Fibroblast of lung (primary cell): ENCODE results near the gene HIP1. TPM values are rescaled to one million over a fixed set of nuclear protein-coding genes. Genes with fewer than 3 reads are reported as not detected.

Experiments
- DNase-seq, 2 donors: peaks; one replicate each; pipeline versions ENCODE4 v3.0.0 to v3.0.0-alpha.2; 2010; ENCODE audit warnings: low read depth in 2 of 2
- H2AFZ ChIP-seq: 2 replicates; pipeline ENCODE4 v1.5.1; 2012; ENCODE audit warnings: low read length, control low read depth, inconsistent platforms
- H3K27ac ChIP-seq: 2 replicates; pipeline ENCODE4 v1.5.1; 2011; ENCODE audit warnings: low read length, control low read depth; ENCODE audit not compliant: insufficient read depth
- H3K27me3 ChIP-seq: 2 replicates; pipeline ENCODE4 v1.5.1; 2011; ENCODE audit warnings: mild to moderate bottlenecking, low read length; ENCODE audit not compliant: control insufficient read depth, insufficient read depth
- H3K36me3 ChIP-seq: 2 replicates; pipeline ENCODE4 v1.5.1; 2011; ENCODE audit warnings: low read length; ENCODE audit not compliant: control insufficient read depth, insufficient read depth
- H3K4me1 ChIP-seq: 2 replicates; pipeline ENCODE4 v1.5.1; 2011; ENCODE audit warnings: low read length; ENCODE audit not compliant: control insufficient read depth, insufficient read depth; ENCODE audit errors: extremely low read depth
- H3K4me2 ChIP-seq: 2 replicates; pipeline ENCODE4 v1.5.1; 2011; ENCODE audit warnings: low read length, control low read depth; ENCODE audit not compliant: insufficient read depth; ENCODE audit errors: extremely low read depth
- H3K4me3 ChIP-seq, 4 experiments: fragments of 200-600 bp in 1 of 4; sonication (generic) in 1 of 4; replicated peaks in 1 of 4; 2 replicates each; pipeline ENCODE4 v1.5.1; 2011 to 2016; ENCODE audit warnings: low read length in 4 of 4, low read depth in 3 of 4, mild to moderate bottlenecking in 3 of 4, control low read depth in 2 of 4, inconsistent platforms in 1 of 4, mixed read lengths in 1 of 4; ENCODE audit not compliant: insufficient read depth in 1 of 4; ENCODE audit errors: control extremely low read depth in 1 of 4
- H3K79me2 ChIP-seq: 2 replicates; pipeline ENCODE4 v1.5.1; 2012; ENCODE audit warnings: mild to moderate bottlenecking, low read length, inconsistent platforms; ENCODE audit not compliant: control insufficient read depth, insufficient read depth
- H3K9ac ChIP-seq: 2 replicates; pipeline ENCODE4 v1.5.1; 2011; ENCODE audit warnings: mild to moderate bottlenecking, low read length, control low read depth; ENCODE audit not compliant: insufficient read depth
- H3K9me3 ChIP-seq: 2 replicates; pipeline ENCODE4 v1.5.1; 2012; ENCODE audit warnings: low read depth, low read length; ENCODE audit not compliant: control insufficient read depth, insufficient read depth
- H4K20me1 ChIP-seq: 2 replicates; pipeline ENCODE4 v1.5.1; 2011; ENCODE audit warnings: low read length; ENCODE audit not compliant: control insufficient read depth, insufficient read depth; ENCODE audit errors: extremely low read depth
- EZH2 ChIP-seq: IDR thresholded peaks from 2 replicates; pipeline ENCODE4 v1.5.1; 2012; ENCODE audit warnings: low read length, control low read depth, mild to moderate bottlenecking; ENCODE audit errors: missing control alignments
- polyA plus RNA-seq, 2 donors: library from polyadenylated mRNA; depleted of rRNA in 1 of 2; stranded (reverse) in 1 of 2; unstranded in 1 of 2; fragments of >200 nt; gene quantifications; 2 replicates each; pipeline ENCODE4 v1.2.1, GENCODE V29; 2011 to 2012; ENCODE audit warnings: missing spikeins in 1 of 2
- total RNA-seq: library from RNA; depleted of rRNA; stranded (reverse); fragments of >200 nt; gene quantifications from 2 replicates; pipeline ENCODE4 v1.2.1, GENCODE V29; 2014
- TF ChIP-seq, protein P1 (sequence below), 2 donors: IDR thresholded peaks in 1 of 2; conservative IDR thresholded peaks in 1 of 2; 1 replicate in 1 of 2; 2 replicates in 1 of 2; pipeline ENCODE4 v1.5.1; 2011 to 2012; ENCODE audit warnings: low read length in 2 of 2, control low read depth in 1 of 2, inconsistent platforms in 1 of 2, low read depth in 1 of 2, mild to moderate bottlenecking in 1 of 2

HIP1 gene
- total and polyA plus RNA-seq, 2 donors (not counting 1 experiment from before 2014, with no cell fraction given): 27.2 to 31.3 TPM

DNA sequence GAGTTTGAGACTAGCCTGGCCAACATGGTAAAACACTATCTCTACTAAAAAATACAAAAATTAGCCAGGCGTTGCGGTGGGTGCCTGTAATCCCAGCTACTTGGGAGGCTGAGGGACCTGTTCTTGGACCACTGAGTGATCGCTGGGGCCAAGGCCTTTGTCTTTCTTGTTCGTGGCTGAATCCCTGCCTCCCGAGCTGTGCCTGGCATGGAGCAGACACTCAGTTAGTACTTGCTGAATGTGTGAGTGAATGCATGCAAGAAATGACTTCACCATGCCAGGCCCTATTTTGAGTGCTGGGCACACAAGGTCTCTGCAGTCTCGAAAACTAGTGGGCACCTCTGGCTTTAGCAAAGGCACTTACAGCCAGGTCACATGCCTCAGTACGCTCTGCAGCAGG, 85.1 kb downstream of the HIP1 start:
- Histone ChIP-seq H3K4me1 (peaks cover 2% of the 10 kb centered on the region), H2AFZ (no peak overlapping the region), H3K9ac (no peak overlapping the region), H3K4me2 (no peak overlapping the region), H3K9me3 (no peaks in the 10 kb centered on the region), H3K36me3 (no peaks in the 10 kb centered on the region), H3K4me3 (no peak overlapping the region), H3K27ac (no peak overlapping the region), H4K20me1 (no peaks in the 10 kb centered on the region), H3K27me3 (no peaks in the 10 kb centered on the region), H3K79me2 (no peaks in the 10 kb centered on the region)
- no peak for DNase-seq
- TF ChIP-seq, protein P1, sequence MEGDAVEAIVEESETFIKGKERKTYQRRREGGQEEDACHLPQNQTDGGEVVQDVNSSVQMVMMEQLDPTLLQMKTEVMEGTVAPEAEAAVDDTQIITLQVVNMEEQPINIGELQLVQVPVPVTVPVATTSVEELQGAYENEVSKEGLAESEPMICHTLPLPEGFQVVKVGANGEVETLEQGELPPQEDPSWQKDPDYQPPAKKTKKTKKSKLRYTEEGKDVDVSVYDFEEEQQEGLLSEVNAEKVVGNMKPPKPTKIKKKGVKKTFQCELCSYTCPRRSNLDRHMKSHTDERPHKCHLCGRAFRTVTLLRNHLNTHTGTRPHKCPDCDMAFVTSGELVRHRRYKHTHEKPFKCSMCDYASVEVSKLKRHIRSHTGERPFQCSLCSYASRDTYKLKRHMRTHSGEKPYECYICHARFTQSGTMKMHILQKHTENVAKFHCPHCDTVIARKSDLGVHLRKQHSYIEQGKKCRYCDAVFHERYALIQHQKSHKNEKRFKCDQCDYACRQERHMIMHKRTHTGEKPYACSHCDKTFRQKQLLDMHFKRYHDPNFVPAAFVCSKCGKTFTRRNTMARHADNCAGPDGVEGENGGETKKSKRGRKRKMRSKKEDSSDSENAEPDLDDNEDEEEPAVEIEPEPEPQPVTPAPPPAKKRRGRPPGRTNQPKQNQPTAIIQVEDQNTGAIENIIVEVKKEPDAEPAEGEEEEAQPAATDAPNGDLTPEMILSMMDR (conservative IDR thresholded peaks at IDR 0.05 in 1 of 2, IDR thresholded peaks at IDR 0.05 in 1 of 2; ENCODE audit: low read depth in 1 of 2, low read length in 2 of 2): no peak
- TF ChIP-seq EZH2: no peak

DNA sequence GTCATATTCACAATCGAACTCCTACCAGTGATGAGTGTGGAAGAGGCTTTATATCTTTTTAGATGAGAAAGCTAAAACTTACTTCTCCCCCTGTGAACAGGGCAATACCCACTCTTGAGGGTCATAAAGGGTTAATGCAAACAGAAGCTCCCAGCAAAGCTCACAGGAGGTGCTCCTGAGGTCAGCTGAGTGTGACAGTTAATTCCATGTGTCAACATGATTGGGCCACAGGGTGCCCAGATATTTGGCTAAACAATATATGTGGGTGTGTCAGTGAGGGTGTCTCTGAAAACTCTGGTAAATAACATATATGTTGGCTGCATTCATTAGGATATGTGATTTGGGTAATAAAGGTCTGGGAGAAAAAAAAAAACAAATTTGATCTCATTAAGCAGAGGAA, 86.0 kb downstream of the HIP1 start:
- Histone ChIP-seq H3K9ac (no peak overlapping the region), H3K9me3 (no peaks in the 10 kb centered on the region), H3K27me3 (no peaks in the 10 kb centered on the region), H3K27ac (no peak overlapping the region), H3K4me3 (no peak overlapping the region), H3K79me2 (no peaks in the 10 kb centered on the region), H2AFZ (no peak overlapping the region), H4K20me1 (no peaks in the 10 kb centered on the region), H3K36me3 (no peaks in the 10 kb centered on the region), H3K4me2 (no peak overlapping the region), H3K4me1 (no peaks in the 10 kb centered on the region)
- no peak for DNase-seq
- TF ChIP-seq, protein P1 (conservative IDR thresholded peaks at IDR 0.05 in 1 of 2, IDR thresholded peaks at IDR 0.05 in 1 of 2; ENCODE audit: low read depth in 1 of 2, low read length in 2 of 2): no peak
- no peak for TF ChIP-seq EZH2

DNA sequence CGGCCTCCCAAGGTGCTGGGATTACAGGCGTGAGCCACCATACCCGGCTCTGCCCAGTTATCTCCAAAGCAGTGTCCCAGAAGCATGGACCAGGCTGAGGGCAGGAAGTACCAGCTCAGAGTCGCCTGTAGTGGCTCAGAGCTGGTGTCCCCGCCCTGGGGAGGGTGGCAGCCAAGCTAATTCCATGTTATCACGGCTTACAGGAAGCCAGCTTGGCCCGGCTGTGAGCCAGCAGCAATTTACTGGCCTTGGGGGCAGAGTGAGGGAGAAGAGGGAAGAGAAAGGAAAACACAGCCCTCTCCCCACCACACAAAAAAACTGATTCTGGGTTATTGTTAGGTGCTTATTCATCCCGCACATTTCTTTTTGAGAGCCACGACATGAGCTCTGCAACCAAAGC, 88.1 kb downstream of the HIP1 start:
- Histone ChIP-seq H2AFZ (no peak overlapping the region), H3K4me2 (no peak overlapping the region), H3K4me3 (no peak overlapping the region), H3K9ac (no peak overlapping the region), H3K9me3 (no peaks in the 10 kb centered on the region), H3K4me1 (no peaks in the 10 kb centered on the region), H4K20me1 (no peaks in the 10 kb centered on the region), H3K27ac (no peak overlapping the region), H3K36me3 (no peaks in the 10 kb centered on the region), H3K27me3 (no peaks in the 10 kb centered on the region), H3K79me2 (no peaks in the 10 kb centered on the region)
- peak in 1 of 2 donors; percentile 16 for DNase-seq
- TF ChIP-seq EZH2: no peak
- TF ChIP-seq, protein P1 (conservative IDR thresholded peaks at IDR 0.05 in 1 of 2, IDR thresholded peaks at IDR 0.05 in 1 of 2; ENCODE audit: low read depth in 1 of 2, low read length in 2 of 2): no peak
